ENCODE measurements around the gene DGKA.

- no peak for TF ChIP-seq EZH2 (IDR thresholded peaks at IDR 0.05)
- TF ChIP-seq POLR2AphosphoS5 (IDR thresholded peaks at IDR 0.05; ENCODE audit: borderline replicate concordance, low read depth, low read length): no peak
These were observed 70.6 kb downstream of the DGKA start for GRCh38 chr12:56001487-56002100.
